GM19468 (cell line): Measurements from ENCODE around the gene GASK1A.

ENCODE experiments used
- ATAC-seq: cut with Tn5 transposase; IDR thresholded peaks from one replicate; pipeline ENCODE4 v1.9.1; 2021; ENCODE audit warnings: mild to moderate bottlenecking, moderate library complexity, moderate number of reproducible peaks; ENCODE audit not compliant: unreplicated experiment; ENCODE audit errors: extremely low read depth

The GASK1A gene

DNA sequence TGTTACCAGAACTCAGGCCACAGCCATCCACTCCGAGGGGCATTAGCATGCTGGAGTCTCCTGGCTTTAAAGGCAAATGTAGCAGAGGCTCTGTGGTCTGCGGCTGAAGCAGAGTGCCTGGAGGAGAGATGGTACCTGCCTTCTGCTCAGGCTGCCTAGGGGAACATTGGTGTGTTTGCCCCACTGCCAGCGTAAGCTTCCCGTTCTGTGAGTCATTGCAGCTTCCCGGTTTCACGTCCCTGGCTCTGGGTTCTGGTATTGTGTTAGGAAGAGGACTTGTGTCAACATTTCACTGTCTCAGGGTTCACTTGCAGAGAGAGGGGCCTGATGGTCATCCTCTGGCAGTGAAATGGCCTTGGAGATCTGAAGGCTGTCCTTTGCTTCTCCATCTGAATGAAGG lies 1.8 kb downstream of the GASK1A start:
- no peak for ATAC-seq

- ATAC-seq: no peak
Measured at GRCh38 chr3:42982645-42983412, 3.7 kb downstream of the GASK1A start.

GRCh38 chr3:42983927-42984326 lies 4.8 kb downstream of the GASK1A start:
- ATAC-seq: no peak

- ATAC-seq: no peak
Measured at GRCh38 chr3:42984701-42985100, 5.6 kb downstream of the GASK1A start.

- ATAC-seq: no peak
Measured at GRCh38 chr3:42988097-42988496, 9.0 kb downstream of the GASK1A start.

DNA sequence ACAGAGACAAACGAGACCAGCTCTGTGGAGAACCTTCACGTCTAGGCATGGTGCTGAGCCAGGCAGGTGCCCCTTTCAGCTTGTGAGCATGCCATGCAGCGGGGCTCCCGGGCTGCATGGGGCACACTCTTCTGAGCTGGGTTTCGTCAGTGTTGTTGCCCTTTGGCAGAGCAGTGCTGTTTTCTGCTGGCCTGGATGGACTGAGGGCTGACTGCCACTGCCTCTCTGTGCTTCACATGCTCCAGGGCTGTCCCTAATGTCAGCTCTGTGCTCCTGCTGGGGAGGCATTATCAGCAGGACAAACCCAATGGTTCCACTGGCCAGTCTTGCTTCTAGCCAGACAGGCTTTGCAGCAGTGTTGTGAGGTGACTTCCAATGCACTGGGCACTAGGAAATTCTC lies 9.5 kb downstream of the GASK1A start:
- no peak for ATAC-seq

DNA sequence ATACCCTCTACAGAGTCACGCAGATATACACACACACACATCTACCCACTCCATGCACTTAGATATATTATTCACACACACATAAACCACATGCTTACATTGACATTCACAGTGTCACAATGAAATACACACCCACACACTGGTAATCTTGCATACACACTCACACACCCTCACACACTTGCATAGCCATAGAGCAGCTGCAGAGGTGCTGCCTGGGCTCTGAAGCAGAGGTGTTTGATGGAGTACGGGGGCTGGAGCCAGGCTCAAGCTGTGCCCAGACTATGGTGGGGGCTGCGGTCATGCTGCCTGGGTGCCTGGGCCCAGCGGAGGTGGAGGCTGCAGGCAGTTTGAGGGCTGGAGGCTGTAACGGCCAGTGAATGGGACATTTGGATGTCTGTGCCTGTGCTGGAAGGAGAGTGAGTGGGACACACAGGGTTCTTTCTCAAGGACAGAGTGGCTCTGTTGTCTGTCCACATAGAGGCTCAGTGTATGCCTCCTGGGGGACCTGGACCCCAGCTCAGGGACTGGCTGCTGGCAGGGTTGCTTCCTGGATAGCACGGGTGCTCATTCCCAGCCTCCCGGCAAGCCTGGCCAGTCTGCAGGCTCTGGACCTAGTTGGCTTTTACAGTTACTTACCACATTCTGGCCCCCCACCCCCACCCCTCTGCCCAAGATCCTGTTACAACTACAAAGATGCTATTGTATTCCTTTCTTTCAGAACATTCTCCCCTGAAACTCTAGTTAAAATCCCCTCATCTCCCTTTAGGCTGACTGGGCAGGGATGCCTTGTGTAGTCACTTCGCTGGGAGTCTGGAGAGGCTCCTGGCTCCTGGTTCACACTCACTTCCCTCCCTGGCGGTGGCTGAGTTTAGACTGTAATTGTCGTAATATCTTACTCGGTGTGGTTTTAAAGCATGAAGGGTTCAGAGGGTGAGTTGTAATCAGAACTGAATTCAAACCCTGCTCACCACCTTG lies 12.5 kb downstream of the GASK1A start:
- no peak for ATAC-seq

- ATAC-seq: no peak
Measured at GRCh38 chr3:42994595-42994994, 15.5 kb downstream of the GASK1A start.

DNA sequence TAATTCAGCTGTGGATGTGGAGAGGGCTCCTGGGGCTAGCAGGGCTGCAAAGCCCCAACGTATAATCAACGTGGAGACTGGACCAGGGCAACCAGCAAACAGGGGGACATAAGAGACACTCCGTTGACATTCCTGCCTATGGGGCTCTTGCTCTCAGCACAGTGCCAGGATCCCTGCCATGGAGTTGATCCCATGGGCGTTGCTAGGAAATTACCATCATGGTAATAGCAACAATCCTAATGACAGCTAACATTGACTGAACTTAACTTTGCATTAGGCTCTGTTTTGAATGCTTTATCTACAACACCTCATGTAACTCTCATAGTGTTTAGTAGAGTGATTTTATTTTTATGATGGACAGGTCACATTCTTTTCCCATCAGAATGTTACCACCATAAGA lies 16.9 kb downstream of the GASK1A start:
- ATAC-seq: no peak

- no peak for ATAC-seq
Measured at GRCh38 chr3:42996633-42997075, 17.5 kb downstream of the GASK1A start.

DNA sequence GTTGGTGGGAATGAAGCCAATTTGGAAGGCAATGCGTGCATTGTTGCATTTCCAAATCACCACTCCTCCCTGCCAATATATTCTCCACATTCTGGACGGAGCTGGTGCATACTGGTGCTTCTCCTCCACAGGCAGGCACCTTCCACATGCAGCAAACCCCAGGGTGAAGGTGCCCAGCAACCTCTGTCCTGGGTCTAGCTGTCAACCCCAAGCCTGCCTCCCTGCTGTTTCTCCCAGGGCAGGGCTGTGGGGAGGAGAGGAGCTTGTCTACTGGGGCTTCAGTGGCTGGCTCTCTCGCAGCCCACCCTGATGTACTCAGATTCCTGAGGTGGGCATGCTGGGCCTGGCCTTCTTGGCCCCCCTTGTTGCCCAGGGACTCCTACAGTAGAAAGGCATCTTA lies 20.1 kb downstream of the GASK1A start:
- no peak for ATAC-seq

GRCh38 chr3:42999632-43000031 lies 20.5 kb downstream of the GASK1A start:
- ATAC-seq: no peak

DNA sequence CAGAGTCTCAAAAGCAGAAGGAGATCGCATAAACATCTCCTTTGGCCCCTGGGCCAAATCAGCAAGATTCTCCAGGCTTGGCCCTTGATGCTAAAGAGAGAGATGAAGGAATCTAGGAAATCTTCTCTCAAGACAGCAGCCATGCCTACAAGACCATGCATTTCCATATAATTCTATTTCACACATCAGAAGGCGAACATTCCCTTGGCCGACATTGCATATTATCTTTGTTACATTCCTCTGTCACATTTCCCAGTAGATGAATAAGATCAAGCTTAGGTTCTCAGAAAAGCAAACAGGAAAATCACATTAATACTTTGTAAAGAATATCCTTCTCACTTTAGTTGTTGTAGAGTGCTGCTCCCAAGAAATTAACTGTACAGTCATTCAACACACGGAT lies 21.3 kb downstream of the GASK1A start:
- ATAC-seq: no peak

GRCh38 chr3:43001094-43001553 lies 22.0 kb downstream of the GASK1A start:
- ATAC-seq: no peak

DNA sequence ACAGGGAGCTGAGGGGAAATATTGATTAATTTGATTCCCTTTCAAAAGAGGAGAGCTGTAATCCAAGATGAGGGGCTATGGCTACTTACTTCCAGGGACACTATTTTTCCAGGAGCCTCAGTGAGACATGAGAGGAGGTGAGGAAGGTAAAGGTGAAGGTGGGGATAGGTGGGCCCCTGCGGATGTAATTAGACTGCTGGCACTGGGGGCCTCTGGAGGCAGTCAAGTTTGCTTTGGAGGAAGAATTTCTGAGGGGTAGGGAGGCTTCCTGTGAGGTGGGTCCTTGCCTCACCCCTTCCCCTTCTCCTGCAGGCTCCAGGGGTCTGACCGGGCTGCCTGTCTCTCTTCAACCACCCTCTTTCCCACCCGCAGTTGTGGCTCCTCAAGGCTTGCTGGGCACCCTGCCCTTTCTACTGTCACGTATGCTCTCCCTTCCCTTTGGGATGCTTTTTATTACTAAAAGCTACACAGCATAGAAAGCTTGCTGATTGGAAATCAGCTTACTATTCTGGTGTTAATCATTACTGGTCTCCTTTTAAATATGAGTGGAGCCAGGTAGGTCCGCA lies 22.5 kb downstream of the GASK1A start:
- ATAC-seq: no peak

GRCh38 chr3:43004282-43004681 lies 25.2 kb downstream of the GASK1A start:
- ATAC-seq: no peak

- ATAC-seq: no peak
Measured at GRCh38 chr3:43005253-43005652, 26.1 kb downstream of the GASK1A start.

GRCh38 chr3:43005981-43006380 lies 26.9 kb downstream of the GASK1A start:
- ATAC-seq: no peak

DNA sequence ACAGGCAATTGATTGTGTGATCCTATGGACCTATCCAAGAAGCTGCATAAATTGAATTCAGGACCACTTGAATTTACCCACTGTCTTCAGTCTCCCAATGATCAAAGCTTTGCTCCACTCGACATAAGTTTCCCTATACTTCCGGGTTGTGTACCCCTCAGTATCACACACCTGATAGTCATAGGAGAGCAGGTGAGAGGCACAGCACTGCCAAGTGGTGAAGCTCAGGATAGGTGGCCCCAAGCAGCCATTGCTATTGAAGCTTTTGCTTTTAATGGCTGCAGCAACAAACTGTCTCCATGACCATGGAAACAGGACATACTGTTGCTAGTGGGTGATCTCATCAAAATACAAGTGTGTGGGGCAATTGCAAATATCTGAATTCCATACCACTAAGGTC lies 27.7 kb downstream of the GASK1A start:
- ATAC-seq: no peak

GRCh38 chr3:43009547-43009946 lies 30.4 kb downstream of the GASK1A start:
- no peak for ATAC-seq

DNA sequence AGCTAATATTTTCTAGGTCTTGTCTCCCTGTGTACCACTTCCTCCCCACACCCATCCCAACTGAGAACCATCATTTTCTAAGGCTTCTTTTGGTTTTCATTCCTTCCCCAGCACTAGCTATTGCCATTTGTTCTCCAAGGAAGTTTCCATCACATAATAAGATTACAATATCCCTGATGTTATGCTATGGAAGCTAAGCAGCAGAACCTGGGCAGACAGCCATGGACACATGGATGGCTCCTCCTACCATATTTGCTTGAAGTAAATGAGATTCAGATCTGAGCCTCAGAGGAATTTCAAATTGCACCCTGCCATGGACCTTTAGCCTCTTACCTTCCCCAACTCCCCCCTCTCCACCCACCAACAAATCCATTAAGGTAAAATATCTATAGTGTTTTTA lies 31.5 kb downstream of the GASK1A start:
- ATAC-seq: no peak
